Effector CD8-positive, alpha-beta T cell (primary cell): ENCODE measurements around the gene ZNF664.

Source experiments
- DNase-seq: peaks from one replicate; lab custom pipeline; 2025; lab: John Stamatoyannopoulos, UW

The ZNF664 gene

GRCh38 chr12:123958876-123959275 lies 14.1 kb upstream of the ZNF664 start:
- no peak for DNase-seq

DNA sequence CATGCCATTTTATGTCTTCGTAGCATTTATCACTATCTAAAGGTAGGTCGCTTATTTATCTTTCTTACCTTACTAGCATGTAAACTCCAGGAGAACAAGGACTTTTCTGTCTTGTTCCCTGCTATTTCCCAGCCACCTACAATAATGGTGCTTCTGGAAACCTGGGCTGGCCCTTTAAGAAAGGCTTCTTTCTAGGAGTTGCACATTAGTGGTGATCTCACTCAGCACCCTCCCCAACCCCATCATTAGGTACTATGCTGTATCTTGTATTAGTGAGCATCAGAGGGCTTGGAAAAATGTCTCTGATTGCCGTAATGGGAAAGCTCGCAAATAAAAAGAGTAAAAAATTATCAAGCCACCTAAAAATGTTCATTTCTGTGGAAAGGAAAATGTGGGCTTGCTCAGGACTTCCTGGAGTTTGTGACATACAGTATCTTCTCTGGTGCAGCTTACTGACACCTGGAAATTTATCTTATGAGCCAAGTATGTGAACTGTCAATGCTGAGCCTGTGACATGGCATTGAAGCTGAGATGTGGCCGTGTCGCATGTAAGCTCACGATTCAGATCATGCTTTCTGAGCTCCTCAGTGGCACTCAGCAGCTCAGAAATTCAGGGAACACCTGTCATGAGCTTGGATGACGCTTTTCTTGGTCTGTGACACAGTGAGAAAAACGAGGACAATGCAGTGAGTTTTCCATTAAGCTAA lies 12.8 kb upstream of the ZNF664 start:
- no peak for DNase-seq

- no peak for DNase-seq
Observed at GRCh38 chr12:123960856-123961255, 12.2 kb upstream of the ZNF664 start.

GRCh38 chr12:123961585-123962345 lies 11.2 kb upstream of the ZNF664 start:
- DNase-seq = no peak

DNA sequence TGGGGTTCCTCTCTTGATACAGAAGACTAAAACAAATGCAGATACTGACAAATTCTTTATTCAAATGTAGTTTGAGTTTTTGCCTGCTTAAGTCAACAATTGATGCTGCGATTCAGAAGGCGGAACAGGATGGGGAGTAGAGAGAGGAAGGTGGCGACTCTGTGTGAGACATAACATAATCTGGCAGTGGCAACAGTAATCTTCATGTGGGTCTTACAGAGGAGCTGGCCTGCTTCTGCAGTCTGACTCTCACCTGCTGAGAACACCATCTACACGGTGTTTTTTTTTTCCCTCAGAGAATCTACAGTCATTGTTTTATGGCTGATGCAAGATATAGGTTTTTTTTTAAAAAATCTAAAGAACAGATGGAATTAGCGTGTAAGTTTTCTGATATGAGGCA lies 10.5 kb upstream of the ZNF664 start:
- DNase-seq = no peak

GRCh38 chr12:123963821-123964220 lies 9.2 kb upstream of the ZNF664 start:
- DNase-seq = no peak

DNA sequence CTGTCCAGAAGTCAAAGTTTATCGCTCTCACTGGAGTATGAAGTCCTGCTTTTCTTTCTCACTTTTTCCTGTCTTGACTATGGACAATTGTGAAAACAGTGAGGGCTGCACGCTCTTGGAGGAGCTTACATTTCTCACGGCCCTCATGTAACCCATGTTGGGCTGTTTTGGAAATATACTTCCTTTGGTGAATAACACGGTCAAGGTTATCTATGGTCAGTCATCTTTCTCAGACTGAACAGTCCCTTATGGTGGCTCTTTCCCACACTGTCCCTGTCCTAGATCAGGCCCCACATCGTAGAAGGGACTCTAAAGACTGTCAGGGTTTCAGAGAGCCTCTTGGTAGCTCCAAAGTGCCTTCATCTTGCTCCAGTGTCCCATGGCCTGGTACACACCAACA lies 7.6 kb upstream of the ZNF664 start:
- DNase-seq = no peak

DNA sequence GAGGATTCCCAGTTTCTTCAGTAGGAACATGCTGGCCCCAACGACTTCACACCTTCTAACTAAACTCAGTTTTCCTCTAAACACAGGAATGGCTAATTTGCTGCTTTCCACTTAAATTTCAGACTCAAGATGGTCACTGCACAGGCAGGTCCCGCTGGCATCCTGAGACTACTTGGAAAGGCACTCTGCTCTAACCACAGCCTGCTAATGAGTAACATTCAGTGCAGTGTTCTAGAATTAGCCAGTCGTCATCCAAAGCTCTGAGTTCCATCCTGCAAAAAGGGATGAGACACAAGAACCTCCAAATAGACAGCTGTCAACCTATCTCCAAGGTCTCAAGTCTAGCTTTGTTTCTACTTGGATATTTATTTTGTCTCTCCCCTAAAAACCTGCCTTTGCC lies 6.4 kb upstream of the ZNF664 start:
- no peak for DNase-seq

DNA sequence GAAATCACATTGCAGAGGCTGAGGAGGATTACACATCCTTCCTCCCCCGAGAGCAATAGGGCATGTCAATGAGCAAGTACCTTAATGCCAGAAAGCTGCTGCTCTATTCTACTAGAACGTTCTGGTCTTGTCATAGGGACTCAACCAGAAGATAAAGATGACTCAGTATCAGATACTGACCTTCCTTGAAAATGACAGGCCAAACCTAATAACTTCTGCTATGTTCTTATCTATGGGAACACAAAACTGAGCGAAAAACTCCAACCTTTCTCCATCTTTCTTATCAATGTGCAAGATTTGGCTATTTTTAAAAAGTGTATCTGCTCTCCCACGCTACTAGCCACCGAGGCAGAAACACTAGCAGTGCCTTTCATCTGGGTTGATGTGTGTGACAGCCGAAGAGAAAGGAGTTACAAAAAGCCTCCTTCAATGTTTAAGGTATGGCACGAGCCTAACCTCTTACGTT lies 5.9 kb upstream of the ZNF664 start:
- no peak for DNase-seq

- no peak for DNase-seq
Observed at GRCh38 chr12:123971449-123971769, 1.6 kb upstream of the ZNF664 start.

GRCh38 chr12:123971770-123972456 lies 1.1 kb upstream of the ZNF664 start:
- peak; percentile 36 for DNase-seq

- DNase-seq = peak; percentile 17
Observed at GRCh38 chr12:123973552-123974341, 732 bp downstream of the ZNF664 start.

DNA sequence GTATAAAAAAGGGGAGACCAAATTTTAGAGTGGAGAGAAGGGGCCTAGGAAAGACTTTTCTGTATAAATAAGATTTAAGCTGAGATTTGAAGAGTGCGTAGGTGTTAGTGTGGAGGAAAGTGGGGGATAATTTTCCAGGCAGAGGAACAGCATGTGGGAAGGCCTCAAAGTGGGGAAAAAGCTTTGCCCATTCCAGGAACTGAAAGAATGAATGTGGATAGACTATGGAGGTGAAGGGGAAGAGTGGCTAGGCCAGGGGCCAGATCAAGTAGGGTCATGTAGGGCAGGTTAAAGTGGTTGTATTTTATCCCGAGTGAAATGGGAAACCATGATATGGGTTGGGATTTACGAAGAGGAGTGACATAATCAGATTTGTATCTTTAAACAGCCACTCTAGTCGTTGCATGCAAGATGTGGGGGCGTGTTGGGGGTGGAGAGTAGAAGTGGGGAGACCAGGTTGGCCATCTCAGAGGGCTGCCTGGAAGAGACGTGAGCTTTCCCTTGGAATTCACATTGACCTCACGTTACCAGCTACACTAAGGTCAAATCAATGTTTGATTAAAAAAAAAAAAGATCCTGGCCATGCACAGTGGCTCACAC lies 3.3 kb downstream of the ZNF664 start:
- no peak for DNase-seq

GRCh38 chr12:123979566-123979965 lies 6.6 kb downstream of the ZNF664 start:
- no peak for DNase-seq

- no peak for DNase-seq
Observed at GRCh38 chr12:123982269-123982668, 9.3 kb downstream of the ZNF664 start.

DNA sequence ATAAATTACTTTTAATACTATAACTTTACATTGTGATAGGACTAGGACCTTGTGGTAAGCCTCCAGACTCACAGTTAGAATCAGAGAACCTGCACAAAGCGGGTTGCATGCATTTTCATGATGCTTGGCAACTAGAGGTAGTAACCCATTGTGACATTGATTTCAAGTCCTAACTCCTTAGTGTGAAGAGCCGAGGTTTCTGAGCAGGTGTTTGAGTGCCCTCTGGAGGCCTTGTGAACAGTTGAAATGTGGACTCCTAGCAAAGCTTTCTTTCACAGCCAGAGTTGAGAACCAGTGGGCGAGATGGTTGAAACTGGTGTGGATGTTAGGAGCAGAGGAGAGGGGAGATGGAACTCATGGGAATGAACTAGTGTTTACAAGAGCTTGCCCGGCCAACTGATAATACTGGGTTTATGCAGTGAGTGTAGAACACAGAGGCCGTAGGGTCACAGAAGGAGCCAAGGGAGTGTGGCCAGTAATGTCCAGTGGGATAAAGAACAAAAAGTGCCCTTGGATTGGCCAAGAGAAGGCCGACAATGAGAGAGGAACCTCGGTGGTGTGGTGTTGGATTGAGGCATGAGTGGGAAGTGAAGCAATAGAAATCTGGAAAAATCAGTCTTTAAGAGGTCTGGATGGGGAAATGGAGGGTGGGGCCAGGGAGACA lies 10.9 kb downstream of the ZNF664 start:
- DNase-seq = peak; percentile 1

DNA sequence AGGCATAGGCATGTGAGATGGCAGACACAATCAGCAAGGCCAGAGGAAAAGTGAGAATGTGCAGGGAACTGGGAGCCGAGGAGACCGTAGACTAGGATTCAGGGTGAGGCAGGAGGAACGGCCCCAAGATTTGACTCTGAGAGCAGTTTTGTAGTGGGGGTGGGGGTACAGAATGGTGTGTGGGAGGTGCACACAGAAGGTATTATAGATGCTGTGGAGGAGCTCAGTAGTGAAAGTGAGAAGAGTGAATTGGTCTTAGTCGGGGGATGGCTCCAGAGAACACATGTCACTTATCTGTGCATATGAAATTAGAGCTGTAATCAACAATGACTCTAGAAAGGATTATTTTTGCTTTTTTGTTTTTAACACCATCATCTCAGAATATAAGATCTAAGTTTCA lies 11.9 kb downstream of the ZNF664 start:
- no peak for DNase-seq

DNA sequence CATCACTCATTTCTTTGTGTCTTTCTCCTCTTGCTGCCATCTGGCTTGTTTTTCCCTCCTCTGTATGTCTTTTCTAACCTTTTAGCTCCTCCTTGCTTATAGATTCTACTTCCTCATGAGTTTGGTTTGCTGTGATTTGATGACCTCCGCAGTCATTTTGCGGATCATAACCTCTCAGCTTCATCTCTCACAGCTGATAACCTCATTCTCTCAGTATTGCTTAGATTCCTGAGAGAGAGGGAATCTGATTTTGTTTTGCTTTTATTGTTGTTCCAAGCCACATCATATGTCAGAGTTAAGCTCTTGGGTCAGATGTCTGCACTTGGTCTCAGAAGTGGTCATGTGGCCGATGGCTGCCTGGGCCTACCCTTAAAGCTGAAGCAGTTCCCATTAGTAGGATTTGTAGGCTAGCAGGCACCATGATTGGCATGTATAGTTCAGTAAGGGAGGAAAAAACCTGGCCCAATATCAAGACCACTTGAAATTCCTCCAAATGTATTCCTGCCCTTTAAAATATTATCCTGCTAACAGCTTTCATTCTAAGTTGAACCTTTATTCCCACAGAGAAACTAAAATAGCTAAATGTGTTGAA lies 13.5 kb downstream of the ZNF664 start:
- DNase-seq = no peak

- no peak for DNase-seq
Observed at GRCh38 chr12:123987022-123987421, 14.0 kb downstream of the ZNF664 start.

DNA sequence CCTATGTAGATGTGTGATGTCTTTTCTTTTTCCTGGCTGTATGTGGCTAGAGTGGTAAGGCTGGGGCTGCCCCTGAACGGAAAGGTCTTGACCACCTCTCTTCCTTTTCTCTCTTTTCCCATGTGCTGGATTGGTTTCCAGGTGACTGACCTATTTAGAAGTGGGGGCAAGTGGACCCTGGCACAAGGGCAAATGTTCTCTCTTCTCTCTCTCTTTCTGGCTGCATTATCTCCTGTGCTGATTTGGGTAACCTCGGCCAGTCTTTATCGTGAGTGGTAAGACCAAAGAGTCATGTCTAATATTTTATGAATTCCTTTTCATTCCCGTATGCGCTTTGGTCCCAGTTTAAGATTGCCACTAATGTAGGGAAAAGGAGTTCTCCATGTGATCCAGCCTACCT lies 16.2 kb downstream of the ZNF664 start:
- DNase-seq = no peak

DNA sequence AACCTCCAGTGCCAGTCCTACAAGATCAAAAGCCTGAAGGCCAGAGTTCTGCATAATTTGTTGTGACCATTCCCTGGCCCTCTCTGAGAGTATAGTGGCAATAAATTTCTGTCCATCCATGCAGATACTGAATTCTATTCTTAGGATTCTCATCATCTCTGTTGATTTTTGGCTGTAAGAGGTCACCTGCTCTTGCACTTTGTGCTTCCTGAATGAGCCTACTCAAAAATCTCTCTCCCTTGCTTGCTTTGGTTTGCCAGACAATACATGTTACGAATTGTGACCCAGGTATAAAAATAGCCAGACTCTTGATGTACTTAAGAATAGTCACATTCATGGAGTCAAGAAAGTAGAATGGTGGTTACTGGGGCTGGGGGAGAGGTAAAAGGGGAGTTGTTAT lies 16.7 kb downstream of the ZNF664 start:
- no peak for DNase-seq
